Skeletal muscle tissue (tissue), 4 donors: Measurements from ENCODE around the gene OGG1. TPM values are rescaled to one million over a fixed set of nuclear protein-coding genes. Genes with fewer than 3 reads are reported as not detected.

Experiments
- H3K27ac ChIP-seq: one replicate; pipeline ENCODE4 v1.7.0; 2013; ENCODE audit warnings: mild to moderate bottlenecking, low read depth, low read length, inconsistent platforms
- H3K27me3 ChIP-seq, 3 donors: one replicate each; pipeline ENCODE4 v1.7.0; 2013; ENCODE audit warnings: low read length in 3 of 3; ENCODE audit not compliant: control insufficient read depth in 3 of 3, insufficient read depth in 3 of 3
- H3K36me3 ChIP-seq, 3 donors: one replicate each; pipeline ENCODE4 v1.7.0; 2013; ENCODE audit warnings: low read length in 3 of 3; ENCODE audit not compliant: control insufficient read depth in 3 of 3, insufficient read depth in 3 of 3
- H3K4me1 ChIP-seq, 3 donors: one replicate each; pipeline ENCODE4 v1.7.0; 2013; ENCODE audit warnings: low read length in 3 of 3, mild to moderate bottlenecking in 3 of 3; ENCODE audit not compliant: control insufficient read depth in 3 of 3, insufficient read depth in 3 of 3
- H3K4me3 ChIP-seq, 3 donors: one replicate each; pipeline ENCODE4 v1.7.0; 2013; ENCODE audit warnings: low read length in 3 of 3
- H3K9ac ChIP-seq, 3 donors: one replicate each; pipeline ENCODE4 v1.7.0; 2013; ENCODE audit warnings: low read length in 3 of 3, mild to moderate bottlenecking in 3 of 3, moderate library complexity in 2 of 3, low read depth in 1 of 3
- H3K9me3 ChIP-seq, 3 donors: one replicate each; pipeline ENCODE4 v1.7.0; 2013; ENCODE audit warnings: low read length in 3 of 3; ENCODE audit not compliant: control insufficient read depth in 3 of 3
- total RNA-seq: library from RNA; depleted of rRNA; stranded (reverse); fragments of >200 nt; gene quantifications from one replicate; pipeline ENCODE4 v1.2.3, GENCODE V29; 2014
- donor health status: Osteomylitis.

OGG1 gene
- total RNA-seq, 1 donor from 2014 or later, result 29.2 TPM

DNA sequence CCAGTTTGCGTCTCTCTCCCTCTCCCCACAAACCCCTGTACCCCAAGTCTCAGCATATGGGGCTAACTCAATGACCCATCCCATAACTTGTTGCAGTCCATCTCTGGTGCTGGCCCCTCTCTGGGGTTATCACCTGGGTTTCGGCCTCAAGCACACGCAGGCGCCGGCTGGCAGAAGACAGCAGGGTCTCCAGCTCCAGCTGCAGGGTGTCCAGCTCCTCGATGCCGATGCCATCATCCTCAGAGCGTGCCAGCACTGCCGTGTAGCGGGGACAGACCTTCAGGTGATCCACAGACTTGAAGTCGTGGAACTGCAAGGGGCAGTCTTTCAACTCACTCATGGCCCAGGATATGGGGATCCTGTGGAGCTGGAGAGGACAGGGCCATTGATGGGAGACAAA lies 41.4 kb downstream of the OGG1 start:
- Histone ChIP-seq H3K36me3 (peaks cover 22 to 31% (median 31%) of the 10 kb centered on the region in 3 donors), H3K4me1 (peaks cover 19 to 32% (median 27%) of the 10 kb centered on the region in 3 donors), H3K27me3 (no peaks in the 10 kb centered on the region), H3K4me3 (peak overlapping the region in 1 of 3 donors; percentile 97), H3K27ac (no peak overlapping the region), H3K9ac (peak overlapping the region; percentile 7 to 97 (median 94)), H3K9me3 (no peaks in the 10 kb centered on the region)

DNA sequence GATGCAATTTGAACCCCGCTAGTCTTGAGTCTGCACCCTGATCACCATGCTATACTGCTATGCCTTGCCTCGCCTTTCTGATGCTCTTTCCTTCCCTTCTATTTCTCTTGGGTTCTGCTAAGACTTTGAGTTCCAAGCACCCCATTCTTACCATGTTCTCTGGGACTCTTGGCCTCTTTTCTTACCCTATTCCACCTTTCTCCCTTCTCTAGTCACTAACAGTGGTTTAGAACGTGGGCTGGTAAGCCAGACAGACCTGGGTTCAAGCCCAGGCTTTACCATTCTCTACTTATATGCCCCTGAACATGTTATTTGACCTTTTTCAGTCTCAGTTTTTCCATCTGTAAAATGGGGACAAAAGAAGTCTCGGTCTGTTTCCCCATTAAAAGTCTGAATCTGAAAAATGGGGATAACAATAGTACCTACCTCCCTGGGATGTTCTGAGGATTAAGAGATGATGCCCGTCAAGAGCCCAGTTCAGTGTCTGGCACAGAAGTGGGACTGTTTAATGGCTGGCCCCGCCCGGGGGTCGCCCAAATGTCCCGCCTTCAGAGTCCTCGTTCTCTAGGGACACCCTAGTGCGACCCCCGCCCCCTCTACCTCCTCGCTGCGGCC lies 42.1 kb downstream of the OGG1 start:
- H3K4me3 ChIP-seq, result peak overlapping the region; percentile 96 to 100 (median 97)
- H3K4me1 ChIP-seq, result peaks cover 19 to 32% (median 27%) of the 10 kb centered on the region in 3 donors
- no peaks in the 10 kb centered on the region for H3K9me3 ChIP-seq
- no peaks in the 10 kb centered on the region for H3K27me3 ChIP-seq
- H3K36me3 ChIP-seq, result peaks cover 15 to 24% (median 23%) of the 10 kb centered on the region in 3 donors
- peak overlapping the region; percentile 94 to 97 (median 97) for H3K9ac ChIP-seq
- peak overlapping the region; percentile 96 for H3K27ac ChIP-seq

DNA sequence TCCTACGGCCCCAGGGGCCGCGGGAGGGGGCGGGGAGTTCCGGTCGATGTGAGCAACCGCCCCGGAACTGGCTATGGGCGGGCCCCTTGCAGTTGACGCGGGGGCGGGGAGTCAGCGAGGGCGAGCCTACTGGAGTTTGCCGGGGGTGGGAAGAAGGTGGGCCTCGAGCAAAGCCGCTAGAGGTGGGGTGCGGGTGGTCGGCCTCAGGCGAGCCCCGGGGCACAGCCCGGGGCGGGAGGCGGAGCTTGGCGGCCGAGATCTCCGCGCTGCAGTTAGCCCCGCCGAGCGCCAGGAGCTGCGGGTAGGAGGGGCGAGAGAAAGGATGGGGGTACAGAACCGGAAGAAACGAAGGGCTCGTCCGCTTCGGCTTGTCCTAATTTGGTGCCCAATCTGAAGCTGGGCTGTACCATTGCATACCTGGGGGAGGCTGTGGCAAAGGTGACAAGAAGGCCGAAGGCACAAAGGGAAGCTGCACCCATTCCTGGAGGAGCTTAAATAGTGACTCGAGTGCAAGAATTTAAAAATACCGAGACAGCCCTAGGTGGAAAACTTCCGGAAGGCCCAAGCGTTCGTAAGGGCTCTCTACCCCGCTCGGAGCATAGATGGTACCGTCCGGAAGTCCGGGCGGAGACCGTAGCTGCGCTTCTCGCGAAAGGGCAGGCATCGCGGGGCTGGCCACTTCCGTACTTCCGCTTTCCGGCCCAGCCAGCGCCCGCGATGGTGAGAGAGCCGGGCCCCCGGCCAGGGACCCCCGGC lies 42.8 kb downstream of the OGG1 start, which contains the start of the genes ARPC4 and TADA3:
Gene ARPC4, plus strand, starts transcription at position 678 of the 756 bp plus-strand sequence. Its CDS starts 40 bp downstream, at position 718.
Gene TADA3, minus strand, starts transcription at position 69 of the 756 bp plus-strand sequence. CDS start 1,007 bp downstream, outside the sequence.
- Histone ChIP-seq H3K4me3 (peak within 1 kb of the TSS; percentile 96 to 100 (median 97)), H3K27me3 (no peaks in the 10 kb centered on the region), H3K9me3 (no peaks in the 10 kb centered on the region), H3K4me1 (peaks cover 19 to 32% (median 27%) of the 10 kb centered on the region in 3 donors), H3K27ac (peak within 1 kb of the TSS; percentile 96), H3K9ac (peak within 1 kb of the TSS; percentile 94 to 97 (median 97)), H3K36me3 (peaks cover 14 to 25% (median 23%) of the 10 kb centered on the region in 3 donors)

DNA sequence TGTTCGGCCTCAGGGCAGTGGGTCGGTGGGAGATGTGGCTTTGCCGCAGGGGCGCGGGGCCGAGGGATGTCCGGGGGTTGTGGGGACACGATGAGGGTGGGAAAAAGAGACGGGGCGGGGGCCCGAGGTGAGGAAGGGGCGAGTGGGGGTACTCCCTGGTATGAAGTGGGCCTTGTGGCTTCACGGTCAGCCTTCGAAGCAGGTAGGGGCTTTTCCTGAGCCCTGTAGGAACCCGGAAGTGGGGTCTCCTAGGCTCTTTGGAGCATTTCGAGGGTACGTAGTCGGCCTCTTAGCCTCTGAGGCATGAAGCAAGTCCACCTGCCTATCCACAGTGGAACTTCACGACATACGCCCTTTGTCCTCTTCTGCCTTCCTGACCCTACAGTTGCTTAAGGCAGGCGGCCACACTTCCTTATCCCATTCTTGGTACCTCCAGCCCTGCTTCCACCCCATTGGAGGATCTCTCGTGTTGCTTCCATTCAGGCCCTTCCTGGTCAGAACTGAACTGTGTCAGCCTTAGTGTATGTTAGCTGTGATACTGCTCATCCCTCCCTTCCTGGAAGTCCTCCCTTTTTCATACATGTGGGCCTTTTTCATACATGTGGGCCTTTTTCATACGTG lies 43.5 kb downstream of the OGG1 start:
- H3K9ac ChIP-seq, result peak overlapping the region; percentile 94 to 97 (median 97)
- peaks cover 19 to 32% (median 27%) of the 10 kb centered on the region in 3 donors for H3K4me1 ChIP-seq
- H3K9me3 ChIP-seq, result no peaks in the 10 kb centered on the region
- H3K27ac ChIP-seq, result peak overlapping the region; percentile 96
- H3K4me3 ChIP-seq, result peak overlapping the region; percentile 96 to 100 (median 97)
- H3K36me3 ChIP-seq, result peaks cover 20 to 29% (median 27%) of the 10 kb centered on the region in 3 donors
- H3K27me3 ChIP-seq, result no peaks in the 10 kb centered on the region

DNA sequence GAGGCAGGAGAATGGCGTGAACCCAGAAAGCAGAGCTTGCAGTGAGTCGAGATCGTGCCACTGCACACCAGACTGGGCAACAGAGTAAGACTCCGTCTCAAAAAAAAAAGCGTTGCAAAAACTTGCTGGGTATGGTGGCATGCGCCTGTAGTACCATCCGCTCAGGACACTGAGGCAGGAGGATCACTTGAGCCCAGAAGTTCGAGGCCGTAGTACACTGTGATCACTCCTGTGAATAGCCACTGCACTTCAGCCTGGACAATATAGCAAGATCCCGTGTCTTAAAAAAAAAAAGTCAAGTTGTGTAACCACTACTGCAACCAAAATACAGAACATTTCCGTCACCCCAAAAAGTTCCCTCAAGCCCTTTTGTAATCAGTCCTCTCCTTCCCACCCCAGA lies 44.6 kb downstream of the OGG1 start:
- H3K27ac ChIP-seq, result no peak overlapping the region
- H3K4me3 ChIP-seq, result no peak overlapping the region
- H3K9me3 ChIP-seq, result no peaks in the 10 kb centered on the region
- peaks cover 17 to 33% (median 33%) of the 10 kb centered on the region in 3 donors for H3K36me3 ChIP-seq
- H3K9ac ChIP-seq, result no peak overlapping the region
- H3K27me3 ChIP-seq, result no peaks in the 10 kb centered on the region
- peaks cover 19 to 32% (median 27%) of the 10 kb centered on the region in 3 donors for H3K4me1 ChIP-seq

DNA sequence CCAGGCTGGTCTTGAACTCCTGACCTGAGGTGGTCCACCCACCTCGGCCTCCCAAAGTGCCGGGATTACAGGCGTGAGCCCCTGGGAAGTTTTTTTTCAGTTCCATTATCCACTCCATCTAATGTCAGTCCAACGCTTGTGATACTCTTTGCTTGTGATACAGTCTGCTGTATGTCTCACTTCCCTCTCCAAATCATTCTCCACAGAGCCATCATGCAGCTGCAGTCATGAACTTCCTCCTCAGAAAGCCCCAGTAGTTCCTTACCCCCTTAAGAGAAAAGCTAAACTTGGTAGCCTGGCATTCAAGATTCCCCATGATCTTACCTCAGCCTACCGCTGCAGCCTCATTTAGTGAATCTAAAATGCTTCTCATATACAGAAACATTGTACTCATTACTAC lies 45.5 kb downstream of the OGG1 start:
- Histone ChIP-seq H3K27ac (no peak overlapping the region), H3K9ac (peak overlapping the region in 1 of 3 donors; percentile 17), H3K4me3 (no peak overlapping the region), H3K27me3 (no peaks in the 10 kb centered on the region), H3K4me1 (peaks cover 19 to 32% (median 27%) of the 10 kb centered on the region in 3 donors), H3K9me3 (no peaks in the 10 kb centered on the region), H3K36me3 (peaks cover 21 to 35% (median 33%) of the 10 kb centered on the region in 3 donors)

DNA sequence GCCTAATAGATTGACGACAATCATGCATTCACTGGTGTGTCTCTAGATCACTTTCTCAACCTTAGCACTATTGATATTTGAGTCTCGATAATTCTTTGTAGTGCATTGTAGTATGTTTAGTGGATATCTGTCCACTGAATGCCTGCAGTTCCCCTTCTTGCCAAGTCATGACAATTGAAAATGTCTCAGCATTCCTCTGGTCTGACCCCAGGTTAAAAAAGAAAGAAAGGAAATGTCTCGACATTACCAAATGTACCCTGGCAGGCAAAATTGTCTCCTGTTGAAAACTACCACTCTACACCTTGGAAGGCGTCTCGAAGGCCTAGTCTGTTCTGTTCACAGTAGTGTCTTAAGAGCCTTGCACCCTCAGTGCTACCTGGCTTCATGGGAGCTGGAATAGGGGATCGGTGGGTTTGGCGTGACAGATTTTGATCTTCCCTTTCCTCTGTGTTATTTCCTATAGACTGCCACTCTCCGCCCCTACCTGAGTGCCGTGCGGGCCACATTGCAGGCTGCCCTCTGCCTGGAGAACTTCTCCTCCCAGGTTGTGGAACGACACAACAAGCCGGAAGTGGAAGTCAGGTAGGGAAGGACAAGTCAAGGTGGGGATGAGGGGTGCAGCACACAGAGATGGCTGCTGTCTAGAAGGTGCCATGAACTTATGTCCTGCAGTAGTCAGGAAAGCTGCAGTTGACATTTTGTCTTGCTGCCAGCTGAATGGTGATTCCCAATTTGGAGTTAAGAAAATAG lies 47.6 kb downstream of the OGG1 start:
- Histone ChIP-seq H3K4me3 (no peak overlapping the region), H3K27ac (no peak overlapping the region), H3K4me1 (peaks cover 8 to 18% (median 15%) of the 10 kb centered on the region in 3 donors), H3K27me3 (no peaks in the 10 kb centered on the region), H3K9ac (no peak overlapping the region), H3K9me3 (no peaks in the 10 kb centered on the region), H3K36me3 (peaks cover 34 to 48% (median 47%) of the 10 kb centered on the region in 3 donors)

DNA sequence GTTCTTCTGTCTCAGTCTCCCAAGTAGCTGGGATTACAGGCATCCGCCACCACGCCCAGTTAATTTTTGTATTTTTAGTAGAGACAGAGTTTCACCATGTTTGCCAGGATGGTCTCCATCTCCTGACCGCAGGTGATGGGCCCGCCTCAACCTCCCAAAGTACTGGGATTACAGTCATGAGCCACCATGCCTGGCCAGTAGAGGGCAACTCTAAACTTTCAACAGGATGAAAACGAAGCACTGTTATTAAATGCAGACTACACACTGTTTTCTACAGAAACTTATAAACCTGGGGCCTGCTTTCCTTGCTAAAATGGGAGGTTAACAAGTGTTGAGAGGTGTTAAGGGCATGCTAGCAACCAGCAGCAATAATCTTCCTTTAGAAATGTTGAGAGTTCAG lies 50.8 kb downstream of the OGG1 start:
- Histone ChIP-seq H3K9ac (no peak overlapping the region), H3K27me3 (no peaks in the 10 kb centered on the region), H3K36me3 (peaks cover 61 to 72% (median 70%) of the 10 kb centered on the region in 3 donors), H3K27ac (no peak overlapping the region), H3K4me3 (no peak overlapping the region), H3K9me3 (no peaks in the 10 kb centered on the region), H3K4me1 (peaks cover 8 to 14% (median 10%) of the 10 kb centered on the region in 3 donors)

DNA sequence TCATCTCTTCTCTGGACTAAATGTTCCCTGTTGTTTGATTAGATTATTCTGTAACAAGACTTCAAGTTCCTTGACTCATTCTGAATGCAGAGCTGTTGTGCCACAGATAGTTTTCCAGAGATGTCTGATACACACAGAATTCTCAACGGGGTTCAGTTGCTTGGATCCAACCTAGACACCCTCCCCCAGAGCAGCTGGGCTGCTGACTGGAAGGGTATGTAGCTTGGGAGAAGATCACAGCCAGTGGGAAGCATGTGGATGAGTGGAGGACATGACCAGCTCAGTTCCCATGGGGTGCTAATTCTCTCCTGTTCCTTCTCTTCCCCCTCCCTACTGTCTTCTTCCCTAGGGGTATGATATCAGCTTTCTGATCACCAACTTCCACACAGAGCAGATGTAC lies 53.7 kb downstream of the OGG1 start:
- Histone ChIP-seq H3K36me3 (peaks cover 58 to 70% (median 69%) of the 10 kb centered on the region in 3 donors), H3K4me3 (peak overlapping the region in 1 of 3 donors; percentile 12), H3K27ac (peak overlapping the region; percentile 92), H3K9me3 (no peaks in the 10 kb centered on the region), H3K9ac (peak overlapping the region in 1 of 3 donors; percentile 47), H3K4me1 (peaks cover 6 to 15% (median 11%) of the 10 kb centered on the region in 3 donors), H3K27me3 (no peaks in the 10 kb centered on the region)
